GM12878 (cell line): ENCODE data around the gene UBXN6. TPM values are rescaled to one million over a fixed set of nuclear protein-coding genes. Genes with fewer than 3 reads are reported as not detected.

Experiments used
- ATAC-seq: fragments of 200-7000 bp; cut with Tn5 transposase; 3 replicates; pipeline ENCODE4 v1.9.1; 2020; ENCODE audit warnings: mild to moderate bottlenecking, moderate library complexity
- BruUV-seq: library from RNA; stranded (reverse); fragments of 400-500 nt; replicated peaks from 2 replicates; lab custom pipeline; 2021; lab: Mats Ljungman, UMichigan
- CTCF ChIA-PET: fragments of 300-600 bp; sonication (Branson Sonifier 250); formaldehyde crosslinking; extraction: SDS; loops from one replicate; lab custom pipeline; 2021; ENCODE audit warnings: inconsistent platforms; lab: Yijun Ruan, JAX
- POLR2A ChIA-PET: fragments of 350-600 bp; formaldehyde crosslinking; extraction: SDS; loops from one replicate; lab custom pipeline; 2021; ENCODE audit warnings: inconsistent platforms; lab: Charles Lee
- RAD21 ChIA-PET: fragments of 300-600 bp; sonication (Branson Sonifier 250); formaldehyde crosslinking; loops from one replicate; lab custom pipeline; 2023; ENCODE audit warnings: antibody characterized with exemption; ENCODE audit not compliant: unreplicated experiment; lab: Charles Lee
- SMC1A ChIA-PET: fragments of 300-600 bp; sonication (Branson Sonifier 250); formaldehyde crosslinking; loops from one replicate; lab custom pipeline; 2023; ENCODE audit not compliant: unreplicated experiment, uncharacterized antibody; lab: Charles Lee
- DNase-seq: peaks from one replicate; pipeline ENCODE4 v3.0.0-alpha.2; 2011; ENCODE audit warnings: low read depth, low spot score
- FAIRE-seq: peaks from 3 replicates; lab custom pipeline; 2011; peaks lifted over from hg19 to GRCh38; lab: Jason Lieb, UNC
- H2AFZ ChIP-seq: 2 replicates; pipeline ENCODE4 v1.6.0; 2011; ENCODE audit warnings: low read depth, low read length, control low read depth; ENCODE audit not compliant: control insufficient read depth
- H3K27ac ChIP-seq: 2 replicates; pipeline ENCODE4 v1.5.1; 2011; ENCODE audit warnings: control low read depth; ENCODE audit not compliant: control insufficient read depth, insufficient read depth
- H3K27me3 ChIP-seq, 2 experiments: replicated peaks in 1 of 2; 2 replicates each; pipeline versions ENCODE4 v1.6.0 to v1.6.1; 2011; ENCODE audit warnings: low read length in 1 of 2; ENCODE audit not compliant: control insufficient read depth in 2 of 2, insufficient read depth in 2 of 2
- H3K36me3 ChIP-seq, 2 experiments: 2 replicates each; pipeline ENCODE4 v1.5.1; 2011; ENCODE audit warnings: low read length in 1 of 2; ENCODE audit not compliant: control insufficient read depth in 2 of 2, insufficient read depth in 2 of 2
- H3K4me1 ChIP-seq: 2 replicates; pipeline ENCODE4 v1.6.1; 2011; ENCODE audit warnings: mild to moderate bottlenecking, low read length, moderate library complexity, mixed read lengths; ENCODE audit not compliant: control insufficient read depth, insufficient read depth
- H3K4me2 ChIP-seq: 2 replicates; pipeline ENCODE4 v1.6.0; 2011; ENCODE audit warnings: control low read depth; ENCODE audit not compliant: control insufficient read depth, insufficient read depth
- H3K4me3 ChIP-seq: fragments of 200-600 bp; sonication (generic); 2 replicates; pipeline ENCODE4 v1.5.1; 2016
- H3K79me2 ChIP-seq: 2 replicates; pipeline ENCODE4 v1.6.0; 2011; ENCODE audit warnings: low read length; ENCODE audit not compliant: control insufficient read depth, insufficient read depth
- H3K9ac ChIP-seq: 2 replicates; pipeline ENCODE4 v1.8.0; 2011; ENCODE audit warnings: low read length, control low read depth, mixed read lengths; ENCODE audit not compliant: control insufficient read depth, insufficient read depth
- H3K9me3 ChIP-seq: replicated peaks from 3 replicates; pipeline ENCODE4 v1.5.1; 2011; ENCODE audit warnings: mild to moderate bottlenecking, low read length; ENCODE audit not compliant: control insufficient read depth, insufficient read depth
- H4K20me1 ChIP-seq: 2 replicates; pipeline ENCODE4 v1.6.0; 2011; ENCODE audit not compliant: control insufficient read depth, insufficient read depth
- CBX3 ChIP-seq: fragments of 200-600 bp; sonication (generic); IDR thresholded peaks from 2 replicates; pipeline ENCODE4 v1.6.1; 2016; ENCODE audit warnings: low read depth, borderline replicate concordance
- CHD4 ChIP-seq: fragments of 200-600 bp; sonication (generic); IDR thresholded peaks from 2 replicates; pipeline ENCODE4 v1.6.1; 2016; ENCODE audit warnings: mild to moderate bottlenecking
- FOS ChIP-seq: IDR thresholded peaks from 3 replicates; pipeline ENCODE4 v1.6.1; 2011; ENCODE audit warnings: borderline replicate concordance; ENCODE audit not compliant: insufficient read length; ENCODE audit errors: extremely low read depth
- FOXK2 ChIP-seq: fragments of 450-650 bp; IDR thresholded peaks from 2 replicates; pipeline ENCODE4 v1.6.1; 2017; ENCODE audit warnings: mild to moderate bottlenecking, moderate library complexity
- HDGF ChIP-seq: fragments of 450-650 bp; IDR thresholded peaks from 2 replicates; pipeline ENCODE4 v1.6.1; 2016; ENCODE audit warnings: antibody characterized with exemption
- MEF2A ChIP-seq: IDR thresholded peaks from 2 replicates; pipeline ENCODE4 v1.6.1; 2011; ENCODE audit warnings: low read depth, mild to moderate bottlenecking, low read length, moderate library complexity; ENCODE audit not compliant: insufficient read depth
- MTA3 ChIP-seq: IDR thresholded peaks from 2 replicates; pipeline ENCODE4 v1.6.1; 2012; ENCODE audit warnings: low read length, inconsistent platforms, borderline replicate concordance
- POLR2A ChIP-seq: IDR thresholded peaks from 2 replicates; pipeline ENCODE4 v1.6.1; 2011; ENCODE audit warnings: low read depth, mild to moderate bottlenecking, low read length
- RELA ChIP-seq: fragments of 450-650 bp; IDR thresholded peaks from 2 replicates; pipeline ENCODE4 v1.8.0; 2014; ENCODE audit warnings: borderline replicate concordance; ENCODE audit not compliant: partially characterized antibody
- SMAD5 ChIP-seq: IDR thresholded peaks from 2 replicates; pipeline ENCODE4 v1.6.1; 2016; ENCODE audit warnings: antibody characterized with exemption, low read depth
- SUPT20H ChIP-seq: IDR thresholded peaks from 2 replicates; pipeline ENCODE4 v1.6.1; 2011; ENCODE audit warnings: low read depth, mild to moderate bottlenecking, low read length, moderate library complexity, borderline replicate concordance; ENCODE audit not compliant: control insufficient read depth
- ZNF384 ChIP-seq: IDR thresholded peaks from 2 replicates; pipeline ENCODE4 v1.6.1; 2012; ENCODE audit warnings: low read depth, mild to moderate bottlenecking, low read length, improper control_type of control experiment, borderline replicate concordance
- WGBS: methylation state at CpG from one replicate; pipeline ENCODE4 v1.1.6; 2016; ENCODE audit warnings: low lambda C conversion rate; ENCODE audit not compliant: insufficient replicate concordance, insufficient coverage; ENCODE audit errors: missing lambda C conversion rate; 5-methylcytosine and 5-hydroxymethylcytosine counted together
- in situ Hi-C: fragments of 300-500 bp; cut with MboI; formaldehyde crosslinking; loops from 9 replicates; pipeline ENCODE4 v1.14.3; 2018; ENCODE audit warnings: mixed read lengths
- intact Hi-C: fragments of 100-400 bp; cut with micrococcal nuclease; formaldehyde crosslinking; loops from one replicate; pipeline ENCODE4 v1.14.2; 2022; ENCODE audit not compliant: unreplicated experiment
- polyA plus RNA-seq, 11 experiments: library from polyadenylated mRNA; depleted of rRNA in 4 of 11; unstranded in 6 of 11; stranded (reverse) in 5 of 11; fragments of >200 nt; fragmentation: Nextera tagmentation in 4 of 11; fragmentation: Illumina TruSeq in 1 of 11; extraction: Ambion mirVana in 4 of 11; extraction: Trizol in 1 of 11; gene quantifications; 1 replicate in 1 of 11; 2 replicates in 10 of 11; pipeline versions ENCODE4 v1.2.1 to v1.2.3, GENCODE V29; 2011 to 2016; ENCODE audit warnings: inconsistent platforms in 2 of 11, missing spikeins in 2 of 11, low read depth in 1 of 11
- total RNA-seq, 4 experiments: library from RNA; depleted of rRNA in 3 of 4; stranded (reverse); fragments of >200 nt in 3 of 4; fragmentation: Illumina TruSeq in 1 of 4; extraction: Trizol in 1 of 4; gene quantifications; 2 replicates each; pipeline versions ENCODE4 v1.2.1 to v1.2.3, GENCODE V29; 2013 to 2021
- TF ChIP-seq, protein P1 (sequence below), 3 experiments: IDR thresholded peaks in 2 of 3; conservative IDR thresholded peaks in 1 of 3; 2 replicates each; pipeline ENCODE4 v1.5.1; 2011; ENCODE audit warnings: low read depth in 3 of 3, low read length in 3 of 3, mild to moderate bottlenecking in 3 of 3, control low read depth in 2 of 3, moderate library complexity in 2 of 3, inconsistent platforms in 1 of 3, mixed read lengths in 1 of 3; ENCODE audit not compliant: control insufficient read depth in 2 of 3, insufficient read depth in 1 of 3; ENCODE audit errors: extremely low read depth in 1 of 3
- TF ChIP-seq, protein P2 (sequence below): fragments of 450-650 bp; IDR thresholded peaks from 2 replicates; pipeline ENCODE4 v1.6.1; 2014; ENCODE audit warnings: mild to moderate bottlenecking
- TF ChIP-seq, protein P3 (sequence below): IDR thresholded peaks from 2 replicates; pipeline ENCODE4 v1.6.1; 2012; ENCODE audit warnings: low read depth, low read length, improper control_type of control experiment
- TF ChIP-seq, protein P4 (sequence below): fragments of 450-650 bp; IDR thresholded peaks from 2 replicates; pipeline ENCODE4 v1.6.1; 2018; ENCODE audit warnings: borderline replicate concordance, mild to moderate bottlenecking; ENCODE audit not compliant: partially characterized antibody
- TF ChIP-seq, protein P5 (sequence below): fragments of 450-650 bp; conservative IDR thresholded peaks from 2 replicates; pipeline ENCODE4 v1.6.1; 2017; ENCODE audit warnings: mild to moderate bottlenecking, moderate library complexity

UBXN6 gene
- total and polyA plus RNA-seq, 10 of the 15 experiments (the other 5 are each of a cell fraction or from before 2014, with no cell fraction given), result 0.47 to 50.8 (median 13.0) TPM

DNA sequence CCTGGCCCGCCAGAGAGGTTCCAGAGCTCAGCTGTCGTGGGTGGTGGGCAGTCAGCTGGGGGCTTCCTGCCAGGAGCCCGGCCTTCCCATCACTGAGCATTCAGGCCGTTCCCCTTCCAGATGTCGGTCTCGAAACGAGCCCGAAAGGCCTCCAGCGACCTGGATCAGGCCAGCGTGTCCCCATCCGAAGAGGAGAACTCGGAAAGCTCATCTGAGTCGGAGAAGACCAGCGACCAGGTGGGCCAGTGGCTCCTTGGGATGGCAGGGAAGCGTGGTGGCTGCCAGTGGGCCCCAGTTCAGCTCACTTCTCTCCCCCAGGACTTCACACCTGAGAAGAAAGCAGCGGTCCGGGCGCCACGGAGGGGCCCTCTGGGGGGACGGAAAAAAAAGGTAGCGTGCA, 33.9 kb upstream of the UBXN6 start:
- no peaks in the 10 kb centered on the region for H3K79me2 ChIP-seq
- H2AFZ ChIP-seq, result no peak overlapping the region
- FAIRE-seq, result no peak
- H3K27ac ChIP-seq, result no peak overlapping the region
- DNase-seq, result no peak
- intact Hi-C loops, result no loop called here
- no peak for ATAC-seq
- no TSS peak for BruUV-seq
- H4K20me1 ChIP-seq, result no peaks in the 10 kb centered on the region
- WGBS, result 93% methylated on average over 16 of the region's 21 CpGs
- TF ChIP-seq SUPT20H, result no peak
- TF ChIP-seq FOS, result no peak
- no peak for TF ChIP-seq MEF2A
- no peak for TF ChIP-seq RELA
- no peak for TF ChIP-seq MTA3
- TF ChIP-seq FOXK2, result no peak
- TF ChIP-seq, protein P1, sequence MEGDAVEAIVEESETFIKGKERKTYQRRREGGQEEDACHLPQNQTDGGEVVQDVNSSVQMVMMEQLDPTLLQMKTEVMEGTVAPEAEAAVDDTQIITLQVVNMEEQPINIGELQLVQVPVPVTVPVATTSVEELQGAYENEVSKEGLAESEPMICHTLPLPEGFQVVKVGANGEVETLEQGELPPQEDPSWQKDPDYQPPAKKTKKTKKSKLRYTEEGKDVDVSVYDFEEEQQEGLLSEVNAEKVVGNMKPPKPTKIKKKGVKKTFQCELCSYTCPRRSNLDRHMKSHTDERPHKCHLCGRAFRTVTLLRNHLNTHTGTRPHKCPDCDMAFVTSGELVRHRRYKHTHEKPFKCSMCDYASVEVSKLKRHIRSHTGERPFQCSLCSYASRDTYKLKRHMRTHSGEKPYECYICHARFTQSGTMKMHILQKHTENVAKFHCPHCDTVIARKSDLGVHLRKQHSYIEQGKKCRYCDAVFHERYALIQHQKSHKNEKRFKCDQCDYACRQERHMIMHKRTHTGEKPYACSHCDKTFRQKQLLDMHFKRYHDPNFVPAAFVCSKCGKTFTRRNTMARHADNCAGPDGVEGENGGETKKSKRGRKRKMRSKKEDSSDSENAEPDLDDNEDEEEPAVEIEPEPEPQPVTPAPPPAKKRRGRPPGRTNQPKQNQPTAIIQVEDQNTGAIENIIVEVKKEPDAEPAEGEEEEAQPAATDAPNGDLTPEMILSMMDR (IDR thresholded peaks at IDR 0.05 in 2 of 3, conservative IDR thresholded peaks at IDR 0.05 in 1 of 3; ENCODE audit: control insufficient read depth in 2 of 3, extremely low read depth in 1 of 3, insufficient read depth in 1 of 3, low read depth in 3 of 3, low read length in 3 of 3), result no peak
- no peak for TF ChIP-seq HDGF
- no peak for TF ChIP-seq POLR2A
- TF ChIP-seq CBX3, result no peak
- TF ChIP-seq ZNF384, result no peak
- TF ChIP-seq, protein P2, sequence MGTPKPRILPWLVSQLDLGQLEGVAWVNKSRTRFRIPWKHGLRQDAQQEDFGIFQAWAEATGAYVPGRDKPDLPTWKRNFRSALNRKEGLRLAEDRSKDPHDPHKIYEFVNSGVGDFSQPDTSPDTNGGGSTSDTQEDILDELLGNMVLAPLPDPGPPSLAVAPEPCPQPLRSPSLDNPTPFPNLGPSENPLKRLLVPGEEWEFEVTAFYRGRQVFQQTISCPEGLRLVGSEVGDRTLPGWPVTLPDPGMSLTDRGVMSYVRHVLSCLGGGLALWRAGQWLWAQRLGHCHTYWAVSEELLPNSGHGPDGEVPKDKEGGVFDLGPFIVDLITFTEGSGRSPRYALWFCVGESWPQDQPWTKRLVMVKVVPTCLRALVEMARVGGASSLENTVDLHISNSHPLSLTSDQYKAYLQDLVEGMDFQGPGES, result no peak
- TF ChIP-seq, protein P3, sequence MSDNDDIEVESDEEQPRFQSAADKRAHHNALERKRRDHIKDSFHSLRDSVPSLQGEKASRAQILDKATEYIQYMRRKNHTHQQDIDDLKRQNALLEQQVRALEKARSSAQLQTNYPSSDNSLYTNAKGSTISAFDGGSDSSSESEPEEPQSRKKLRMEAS, result no peak
- no peak for TF ChIP-seq SMAD5
- TF ChIP-seq, protein P4, sequence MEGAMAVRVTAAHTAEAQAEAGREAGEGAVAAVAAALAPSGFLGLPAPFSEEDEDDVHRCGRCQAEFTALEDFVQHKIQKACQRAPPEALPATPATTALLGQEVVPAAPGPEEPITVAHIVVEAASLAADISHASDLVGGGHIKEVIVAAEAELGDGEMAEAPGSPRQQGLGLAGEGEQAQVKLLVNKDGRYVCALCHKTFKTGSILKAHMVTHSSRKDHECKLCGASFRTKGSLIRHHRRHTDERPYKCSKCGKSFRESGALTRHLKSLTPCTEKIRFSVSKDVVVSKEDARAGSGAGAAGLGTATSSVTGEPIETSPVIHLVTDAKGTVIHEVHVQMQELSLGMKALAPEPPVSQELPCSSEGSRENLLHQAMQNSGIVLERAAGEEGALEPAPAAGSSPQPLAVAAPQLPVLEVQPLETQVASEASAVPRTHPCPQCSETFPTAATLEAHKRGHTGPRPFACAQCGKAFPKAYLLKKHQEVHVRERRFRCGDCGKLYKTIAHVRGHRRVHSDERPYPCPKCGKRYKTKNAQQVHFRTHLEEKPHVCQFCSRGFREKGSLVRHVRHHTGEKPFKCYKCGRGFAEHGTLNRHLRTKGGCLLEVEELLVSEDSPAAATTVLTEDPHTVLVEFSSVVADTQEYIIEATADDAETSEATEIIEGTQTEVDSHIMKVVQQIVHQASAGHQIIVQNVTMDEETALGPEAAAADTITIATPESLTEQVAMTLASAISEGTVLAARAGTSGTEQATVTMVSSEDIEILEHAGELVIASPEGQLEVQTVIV, result no peak
- TF ChIP-seq CHD4, result no peak
- TF ChIP-seq, protein P5, sequence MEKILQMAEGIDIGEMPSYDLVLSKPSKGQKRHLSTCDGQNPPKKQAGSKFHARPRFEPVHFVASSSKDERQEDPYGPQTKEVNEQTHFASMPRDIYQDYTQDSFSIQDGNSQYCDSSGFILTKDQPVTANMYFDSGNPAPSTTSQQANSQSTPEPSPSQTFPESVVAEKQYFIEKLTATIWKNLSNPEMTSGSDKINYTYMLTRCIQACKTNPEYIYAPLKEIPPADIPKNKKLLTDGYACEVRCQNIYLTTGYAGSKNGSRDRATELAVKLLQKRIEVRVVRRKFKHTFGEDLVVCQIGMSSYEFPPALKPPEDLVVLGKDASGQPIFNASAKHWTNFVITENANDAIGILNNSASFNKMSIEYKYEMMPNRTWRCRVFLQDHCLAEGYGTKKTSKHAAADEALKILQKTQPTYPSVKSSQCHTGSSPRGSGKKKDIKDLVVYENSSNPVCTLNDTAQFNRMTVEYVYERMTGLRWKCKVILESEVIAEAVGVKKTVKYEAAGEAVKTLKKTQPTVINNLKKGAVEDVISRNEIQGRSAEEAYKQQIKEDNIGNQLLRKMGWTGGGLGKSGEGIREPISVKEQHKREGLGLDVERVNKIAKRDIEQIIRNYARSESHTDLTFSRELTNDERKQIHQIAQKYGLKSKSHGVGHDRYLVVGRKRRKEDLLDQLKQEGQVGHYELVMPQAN, result no peak
- no peak overlapping the region for H3K4me3 ChIP-seq
- in situ Hi-C loops, result no loop called here
- SMC1A ChIA-PET, result no interaction called here
- POLR2A ChIA-PET, result no interaction called here
- H3K9ac ChIP-seq, result no peak overlapping the region
- H3K4me2 ChIP-seq, result no peak overlapping the region
- RAD21 ChIA-PET, result no interaction called here
- no peaks in the 10 kb centered on the region for H3K9me3 ChIP-seq
- H3K36me3 ChIP-seq, result peaks cover 12 to 17% of the 10 kb centered on the region in 2 experiments; a peak in 3 of 4 replicates
- H3K4me1 ChIP-seq, result no peaks in the 10 kb centered on the region
- CTCF ChIA-PET, result no interaction called here
- no peaks in the 10 kb centered on the region for H3K27me3 ChIP-seq
